Measurements from ENCODE around the gene RPS27. TPM values are rescaled to one million over a fixed set of nuclear protein-coding genes. Genes with fewer than 3 reads are reported as not detected.

The RPS27 gene
- total RNA-seq, 2 donors from 2014 or later, result 1,800 to 2,084 TPM

GRCh38 chr1:153958111-153958960, 32.2 kb upstream of the RPS27 start, which contains the start of gene CRTC2:
CRTC2 (minus strand) TSS chr1:153958612; CDS start chr1:153958497, 115 bp downstream.
- H3K4me1 Mint-ChIP-seq, result peaks cover 33% of the 10 kb centered on the region
- no peaks in the 10 kb centered on the region for H3K27me3 ChIP-seq (ENCODE audit: control insufficient read depth, insufficient read depth, low read length, poor library complexity, severe bottlenecking)
- no peak for TF ChIP-seq CTCF (conservative IDR thresholded peaks at IDR 0.05)
- H3K4me3 Mint-ChIP-seq, result peak within 1 kb of the TSS; percentile 98
- H3K4me1 ChIP-seq (ENCODE audit: control insufficient read depth, insufficient read depth, low read length), result no peaks in the 10 kb centered on the region
- H3K27me3 Mint-ChIP-seq (ENCODE audit: insufficient read depth), result no peaks in the 10 kb centered on the region
- H3K4me3 ChIP-seq (ENCODE audit: low read length), result peak within 1 kb of the TSS; percentile 98
- peak; percentile 99 for DNase-seq
- H3K9me3 ChIP-seq (ENCODE audit: control insufficient read depth, low read length), result no peaks in the 10 kb centered on the region
- H3K9me3 Mint-ChIP-seq, result no peaks in the 10 kb centered on the region
- H3K9ac ChIP-seq (ENCODE audit: extremely low read depth, low read length, poor library complexity, severe bottlenecking), result peak within 1 kb of the TSS; percentile 77
- peaks cover 25% of the 10 kb centered on the region for H3K36me3 Mint-ChIP-seq (ENCODE audit: low read depth)
- peaks cover 19% of the 10 kb centered on the region for H3K36me3 ChIP-seq (ENCODE audit: control insufficient read depth, insufficient read depth, low read length)
- 0% methylated on average over 17 to 74 of the region's 75 CpGs for WGBS, 2 experiments (ENCODE audit: insufficient coverage in 1 of 2, insufficient read length in 1 of 2)
- peak within 1 kb of the TSS; percentile 96 for H3K27ac Mint-ChIP-seq
- peak within 1 kb of the TSS; percentile 63 for H3K27ac ChIP-seq (ENCODE audit: low read depth, low read length)

GRCh38 chr1:153958961-153959260, 31.7 kb upstream of the RPS27 start:
- H3K27ac ChIP-seq (ENCODE audit: low read depth, low read length), result no peak overlapping the region

GRCh38 chr1:153959454-153959853, 31.1 kb upstream of the RPS27 start:
- no peak overlapping the region for H3K27ac ChIP-seq (ENCODE audit: low read depth, low read length)
- no peak overlapping the region for H3K4me3 ChIP-seq (ENCODE audit: low read length)
- WGBS, 2 experiments (ENCODE audit: insufficient coverage in 1 of 2, insufficient read length in 1 of 2), result 80 to 85% methylated on average over 3 of the region's 3 CpGs
- Mint-ChIP-seq H3K4me3 (no peak overlapping the region), H3K27me3 (ENCODE audit: insufficient read depth) (no peaks in the 10 kb centered on the region), H3K36me3 (ENCODE audit: low read depth) (peaks cover 23% of the 10 kb centered on the region), H3K9me3 (no peaks in the 10 kb centered on the region), H3K4me1 (peaks cover 35% of the 10 kb centered on the region), H3K27ac (no peak overlapping the region)
- H3K27me3 ChIP-seq (ENCODE audit: control insufficient read depth, insufficient read depth, low read length, poor library complexity, severe bottlenecking), result no peaks in the 10 kb centered on the region
- no peaks in the 10 kb centered on the region for H3K9me3 ChIP-seq (ENCODE audit: control insufficient read depth, low read length)
- no peak for TF ChIP-seq CTCF (conservative IDR thresholded peaks at IDR 0.05)
- no peaks in the 10 kb centered on the region for H3K4me1 ChIP-seq (ENCODE audit: control insufficient read depth, insufficient read depth, low read length)
- DNase-seq, result peak; percentile 54
- H3K36me3 ChIP-seq (ENCODE audit: control insufficient read depth, insufficient read depth, low read length), result peaks cover 19% of the 10 kb centered on the region
- H3K9ac ChIP-seq (ENCODE audit: extremely low read depth, low read length, poor library complexity, severe bottlenecking), result no peak overlapping the region

More at GRCh38 chr1:153958961-153959260, 31.7 kb upstream of the RPS27 start:
- no peaks in the 10 kb centered on the region for H3K27me3 ChIP-seq (ENCODE audit: control insufficient read depth, insufficient read depth, low read length, poor library complexity, severe bottlenecking)
- H3K36me3 ChIP-seq (ENCODE audit: control insufficient read depth, insufficient read depth, low read length), result peaks cover 19% of the 10 kb centered on the region
- H3K9me3 ChIP-seq (ENCODE audit: control insufficient read depth, low read length), result no peaks in the 10 kb centered on the region
- WGBS, 2 experiments (ENCODE audit: insufficient coverage in 1 of 2, insufficient read length in 1 of 2), result 61 to 77% methylated on average over 3 to 4 of the region's 4 CpGs
- no peaks in the 10 kb centered on the region for H3K4me1 ChIP-seq (ENCODE audit: control insufficient read depth, insufficient read depth, low read length)
- Mint-ChIP-seq H3K36me3 (ENCODE audit: low read depth) (peaks cover 23% of the 10 kb centered on the region), H3K4me3 (peak overlapping the region; percentile 98), H3K9me3 (no peaks in the 10 kb centered on the region), H3K27me3 (ENCODE audit: insufficient read depth) (no peaks in the 10 kb centered on the region), H3K27ac (peak overlapping the region; percentile 96), H3K4me1 (peaks cover 35% of the 10 kb centered on the region)
- no peak for TF ChIP-seq CTCF (conservative IDR thresholded peaks at IDR 0.05)
- no peak overlapping the region for H3K4me3 ChIP-seq (ENCODE audit: low read length)
- no peak overlapping the region for H3K9ac ChIP-seq (ENCODE audit: extremely low read depth, low read length, poor library complexity, severe bottlenecking)
- no peak for DNase-seq

Data from endodermal cell (in vitro differentiated cells).